HEK293T (cell line): ENCODE data around the gene DNAJA4.

Experiments used
- BHLHE40 ChIP-seq: fragments of 450-650 bp; IDR thresholded peaks from 2 replicates; pipeline ENCODE4 v1.6.1; 2016; ENCODE audit warnings: mild to moderate bottlenecking, moderate library complexity, borderline replicate concordance
- CTBP1 ChIP-seq: fragments of 450-650 bp; IDR thresholded peaks from 2 replicates; pipeline ENCODE4 v1.6.1; 2016; ENCODE audit warnings: borderline replicate concordance
- ELF4 ChIP-seq: fragments of 450-650 bp; IDR thresholded peaks from 2 replicates; pipeline ENCODE4 v1.6.1; 2017; ENCODE audit warnings: antibody characterized with exemption
- FOXA1 ChIP-seq: fragments of 450-650 bp; IDR thresholded peaks from 2 replicates; pipeline ENCODE4 v1.6.1; 2016; ENCODE audit warnings: mild to moderate bottlenecking
- FOXK2 ChIP-seq: fragments of 450-650 bp; IDR thresholded peaks from 2 replicates; pipeline ENCODE4 v1.6.1; 2016; ENCODE audit warnings: mild to moderate bottlenecking
- HDGF ChIP-seq: fragments of 450-650 bp; IDR thresholded peaks from 2 replicates; pipeline ENCODE4 v1.6.1; 2017; ENCODE audit warnings: antibody characterized with exemption, borderline replicate concordance
- LEF1 ChIP-seq: fragments of 450-650 bp; IDR thresholded peaks from 2 replicates; pipeline ENCODE4 v1.6.1; 2017; ENCODE audit warnings: mild to moderate bottlenecking, borderline replicate concordance
- SP1 ChIP-seq: fragments of 450-650 bp; IDR thresholded peaks from 2 replicates; pipeline ENCODE4 v1.6.1; 2017
- SUZ12 ChIP-seq: fragments of 450-650 bp; IDR thresholded peaks from 2 replicates; pipeline ENCODE4 v1.6.1; 2016; ENCODE audit warnings: mild to moderate bottlenecking
- ZNF384 ChIP-seq: fragments of 450-650 bp; IDR thresholded peaks from 2 replicates; pipeline ENCODE4 v1.6.1; 2016

DNA sequence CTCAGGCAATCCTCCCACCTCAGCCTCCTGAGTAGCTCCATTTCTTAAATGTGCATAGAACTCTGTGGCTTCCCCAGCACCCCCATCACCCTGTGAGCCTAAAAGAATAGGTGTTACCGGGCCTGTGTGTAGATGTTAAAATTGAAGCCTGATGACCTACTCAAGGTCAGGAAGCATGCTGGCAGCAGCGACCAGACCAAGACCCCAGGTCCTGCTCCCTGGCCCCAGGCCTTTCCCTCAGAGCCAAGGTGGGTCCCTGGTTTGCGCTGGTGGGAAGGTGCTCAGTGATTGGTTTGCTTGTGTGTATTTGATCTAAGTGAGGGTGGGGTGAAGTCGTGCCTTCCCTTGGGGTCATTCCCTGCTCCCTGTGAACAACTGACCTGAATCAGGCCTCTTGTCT is 57.4 kb downstream of the DNAJA4 start:
- no peak for TF ChIP-seq LEF1
- no peak for TF ChIP-seq BHLHE40
- no peak for TF ChIP-seq FOXA1
- TF ChIP-seq HDGF: no peak
- no peak for TF ChIP-seq CTBP1
- TF ChIP-seq FOXK2: no peak
- TF ChIP-seq ZNF384: no peak
- no peak for TF ChIP-seq SUZ12
- TF ChIP-seq SP1: no peak
- TF ChIP-seq ELF4: no peak
